Spleen (tissue), 13 donors: ENCODE data around the gene AURKA. TPM values are rescaled to one million over a fixed set of nuclear protein-coding genes. Genes with fewer than 3 reads are reported as not detected.

Experiments
- DNase-seq: peaks from one replicate; pipeline ENCODE4 v3.0.0-alpha.2; 2020
- H3K27ac ChIP-seq, 8 donors: fragments of 200-600 bp; sonication (generic) in 7 of 8; 1 replicate in 4 of 8; 2 replicates in 4 of 8; pipeline versions ENCODE4 v1.5.0 to v1.8.0; 2016 to 2021; ENCODE audit warnings: inconsistent platforms in 4 of 8, mild to moderate bottlenecking in 4 of 8, moderate library complexity in 1 of 8
- H3K27me3 ChIP-seq, 7 donors: fragments of 200-600 bp; sonication (generic) in 6 of 7; replicated peaks in 1 of 7; 1 replicate in 4 of 7; 2 replicates in 3 of 7; pipeline versions ENCODE4 v1.5.0 to v1.8.0; 2016 to 2021; ENCODE audit warnings: inconsistent platforms in 3 of 7, mild to moderate bottlenecking in 1 of 7
- H3K36me3 ChIP-seq, 6 donors: fragments of 200-600 bp; sonication (generic) in 5 of 6; 1 replicate in 4 of 6; 2 replicates in 2 of 6; pipeline versions ENCODE4 v1.5.0 to v1.8.0; 2016 to 2021; ENCODE audit warnings: inconsistent platforms in 2 of 6
- H3K4me1 ChIP-seq, 6 donors: fragments of 200-600 bp; sonication (generic) in 5 of 6; 1 replicate in 3 of 6; 2 replicates in 3 of 6; pipeline versions ENCODE4 v1.5.0 to v1.8.0; 2016 to 2021; ENCODE audit warnings: inconsistent platforms in 3 of 6
- H3K4me3 ChIP-seq, 8 donors: fragments of 200-600 bp; sonication (generic) in 7 of 8; 1 replicate in 4 of 8; 2 replicates in 4 of 8; pipeline versions ENCODE4 v1.5.0 to v1.8.0; 2016 to 2021; ENCODE audit warnings: inconsistent platforms in 4 of 8, mild to moderate bottlenecking in 4 of 8, moderate library complexity in 2 of 8
- H3K9me3 ChIP-seq, 8 donors: fragments of 200-600 bp; sonication (generic) in 7 of 8; 1 replicate in 4 of 8; 2 replicates in 4 of 8; pipeline versions ENCODE4 v1.5.0 to v1.8.0; 2016 to 2021; ENCODE audit warnings: inconsistent platforms in 4 of 8
- POLR2A ChIP-seq, 3 donors: fragments of 450-650 bp; IDR thresholded peaks; one replicate each; pipeline ENCODE4 v1.5.1; 2017; ENCODE audit warnings: antibody characterized with exemption in 3 of 3, mild to moderate bottlenecking in 1 of 3
- POLR2AphosphoS5 ChIP-seq, 3 donors: sonication (generic); formaldehyde crosslinking; IDR thresholded peaks; one replicate each; pipeline ENCODE4 v1.5.1; 2017; ENCODE audit warnings: antibody characterized with exemption in 3 of 3
- WGBS, 5 donors: extraction: QIAGEN DNeasy Blood & Tissue Kit in 3 of 5; methylation state at CpG; one replicate each; pipeline versions ENCODE4 v1.1.5 to v1.1.7; 2013 to 2018; 5-methylcytosine and 5-hydroxymethylcytosine counted together
- intact Hi-C: fragments of 100-400 bp; cut with DNase I; formaldehyde crosslinking; loops from one replicate; pipeline ENCODE4 v1.15.0; 2023; ENCODE audit warnings: low total_unique reads
- long read RNA-seq, 2 donors: transcript quantifications; one replicate each; lab custom pipeline, GENCODE V29; 2026
- polyA plus RNA-seq, 3 donors: library from polyadenylated mRNA; stranded (reverse); fragments of 200-250 nt; gene quantifications; one replicate each; pipeline ENCODE4 v1.2.1, GENCODE V29; 2013
- total RNA-seq, 7 donors: library from RNA; depleted of rRNA in 3 of 7; stranded (reverse); fragments of >200 nt in 3 of 7; fragmentation: NEBNext Ultra II Directional in 4 of 7; extraction: Animal tissue kit (Norgen Biotek cat#: 25700) in 4 of 7; gene quantifications; one replicate each; pipeline versions ENCODE4 v1.1.0 to v1.2.1, GENCODE V29; 2016 to 2021
- TF ChIP-seq, protein P1 (sequence below), 11 experiments: fragments of 200-600 bp in 7 of 11; fragments of 450-650 bp in 4 of 11; sonication (generic) in 4 of 11; IDR thresholded peaks in 8 of 11; conservative IDR thresholded peaks in 3 of 11; 1 replicate in 7 of 11; 2 replicates in 4 of 11; pipeline versions ENCODE4 v1.4.0 to v1.8.0; 2016 to 2021; ENCODE audit warnings: antibody characterized with exemption in 11 of 11, inconsistent platforms in 4 of 11, mild to moderate bottlenecking in 1 of 11
- donor health status: healthy with polysubstance abuse.
- donor health status: DM: no; HTN: no; CAD: no; lungs with moderate emphysema.
- donor health status: DM: no; HTN: no; CAD: no.
- donor health status: Bipolar disorder and iron deficiency.
- donor health status: healthy.
- donor health status: DM: no; HTN: no; CAD: no.
- donor health status: DM: yes; HTN: yes; CAD: no.

Gene AURKA
- total RNA-seq (10 to 100 TPM in 1 of 7 donors, 1 to 10 TPM in 6; 3.0 to 10.0 (median 7.5) TPM), polyA plus RNA-seq (1 to 10 TPM; 1.6 to 7.2 (median 5.1) TPM)
- long read RNA-seq, donor 1, partial matches to known transcripts = 0 of 7 reads
- long read RNA-seq, donor 1, other reads (novel, unspliced or antisense) = 0 of 7 reads
- long read RNA-seq, donor 2, partial matches to known transcripts = 0 of 5 reads
- long read RNA-seq, donor 2, other reads (novel, unspliced or antisense) = 0 of 5 reads

DNA sequence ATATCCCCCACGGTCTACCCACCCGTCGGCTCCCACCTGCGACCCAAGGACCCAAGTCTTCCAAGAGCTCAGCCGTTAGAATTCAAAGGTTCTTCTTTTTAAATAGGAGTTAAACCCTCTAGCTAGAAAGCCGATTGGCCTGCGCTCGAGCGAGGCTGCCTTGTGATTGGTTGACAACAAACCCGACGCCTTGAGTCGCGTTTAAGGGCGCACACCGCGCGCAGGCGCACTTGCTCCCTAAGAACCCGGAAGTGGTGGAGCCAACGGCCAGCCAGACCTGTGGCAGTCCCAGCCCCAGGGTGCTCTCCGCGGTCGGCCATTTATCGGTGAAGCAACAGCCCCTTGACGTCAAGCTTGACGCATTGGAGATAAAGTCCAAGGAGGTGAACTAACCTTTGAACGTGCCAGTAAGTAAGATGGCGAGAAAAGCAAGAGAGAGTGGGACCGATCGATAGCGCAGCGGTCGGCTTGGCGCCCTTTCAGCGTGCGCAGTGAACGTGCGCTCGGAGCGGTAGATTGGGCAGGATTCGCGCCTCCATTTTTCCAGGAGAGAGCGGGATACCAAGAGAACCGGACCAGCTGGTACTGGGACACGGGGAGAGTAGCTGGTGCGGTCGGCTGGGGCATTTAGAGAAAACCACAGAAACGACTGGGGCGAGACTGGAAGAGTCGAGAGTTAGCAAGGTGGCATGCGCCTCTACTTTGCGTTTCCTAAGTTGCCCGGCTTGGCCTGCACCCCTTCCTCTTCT, at the start of gene AURKA, which contains the start of gene CSTF1:
TSS of gene AURKA (minus strand) at position 84 of the 749 bp plus-strand sequence. CDS start 4,018 bp downstream, outside the sequence.
TSS of gene CSTF1 (plus strand) at position 514 of the 749 bp plus-strand sequence. CDS start 2,908 bp downstream, outside the sequence.
- 0 to 1% (median 0%) methylated on average over 53 of the region's 53 CpGs for WGBS, 5 donors
- intact Hi-C loops = no loop called here

DNA sequence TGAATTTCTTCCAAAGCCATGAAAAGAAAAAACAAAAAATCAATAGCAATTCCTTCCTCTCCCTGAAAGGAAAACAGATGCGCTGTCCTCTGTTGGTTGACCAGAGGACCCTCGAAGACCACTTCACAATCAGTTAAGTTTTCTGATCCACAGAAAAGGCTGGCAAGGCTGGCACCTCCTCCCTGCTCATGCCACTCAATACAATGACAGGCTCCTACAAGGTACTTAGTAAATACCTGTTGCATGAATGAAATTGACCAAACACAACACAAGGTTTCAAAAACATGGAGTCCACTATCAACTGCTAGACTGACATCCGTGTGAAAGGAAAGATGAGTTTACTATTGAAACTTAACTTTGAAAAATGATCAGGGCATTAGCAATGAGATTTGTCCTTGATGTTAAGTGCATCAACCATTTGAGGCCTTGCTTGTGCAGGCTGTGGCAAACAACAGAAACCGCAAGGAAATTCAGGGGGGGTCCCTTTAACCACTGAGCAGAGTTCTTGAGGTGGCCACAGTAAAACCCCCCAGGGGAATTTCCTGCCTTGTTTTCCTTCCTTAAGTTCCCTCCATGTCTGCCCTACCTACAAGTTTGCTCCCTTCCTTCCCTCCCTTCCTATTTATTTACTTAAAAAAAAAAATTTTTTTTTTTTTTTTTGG, 48.5 kb upstream of the AURKA start:
- WGBS, 5 donors = 37 to 46% (median 40%) methylated on average over 4 of the region's 4 CpGs
- H3K36me3 ChIP-seq = peaks cover 0 to 14% (median 0%) of the 10 kb centered on the region in 6 donors
- peak overlapping the region in 5 of 8 donors; percentile 44 to 68 (median 58) for H3K27ac ChIP-seq
- H3K4me3 ChIP-seq = no peak overlapping the region
- H3K9me3 ChIP-seq = no peaks in the 10 kb centered on the region
- DNase-seq = no peak
- intact Hi-C loops = no loop called here
- H3K27me3 ChIP-seq = no peaks in the 10 kb centered on the region
- peaks cover 15 to 61% (median 39%) of the 10 kb centered on the region in 6 donors for H3K4me1 ChIP-seq
- TF ChIP-seq POLR2AphosphoS5 (IDR thresholded peaks at IDR 0.05) (peak in 1 of 3 donors; percentile 20), POLR2A (IDR thresholded peaks at IDR 0.05) (no peak)

More for the DNA sequence above, at the start of gene AURKA, which contains the start of gene CSTF1:
- peaks cover 22 to 45% (median 31%) of the 10 kb centered on the region in 6 donors for H3K4me1 ChIP-seq
- peaks cover 0 to 44% (median 22%) of the 10 kb centered on the region in 6 donors for H3K36me3 ChIP-seq
- H3K9me3 ChIP-seq = no peaks in the 10 kb centered on the region
- peak within 1 kb of the TSS; percentile 83 to 95 (median 93) for H3K27ac ChIP-seq
- H3K4me3 ChIP-seq = peak within 1 kb of the TSS; percentile 75 to 92 (median 82)
- H3K27me3 ChIP-seq = no peaks in the 10 kb centered on the region
- peak; percentile 92 to 94 (median 94) for TF ChIP-seq POLR2AphosphoS5 (IDR thresholded peaks at IDR 0.05)
- TF ChIP-seq, protein P1, sequence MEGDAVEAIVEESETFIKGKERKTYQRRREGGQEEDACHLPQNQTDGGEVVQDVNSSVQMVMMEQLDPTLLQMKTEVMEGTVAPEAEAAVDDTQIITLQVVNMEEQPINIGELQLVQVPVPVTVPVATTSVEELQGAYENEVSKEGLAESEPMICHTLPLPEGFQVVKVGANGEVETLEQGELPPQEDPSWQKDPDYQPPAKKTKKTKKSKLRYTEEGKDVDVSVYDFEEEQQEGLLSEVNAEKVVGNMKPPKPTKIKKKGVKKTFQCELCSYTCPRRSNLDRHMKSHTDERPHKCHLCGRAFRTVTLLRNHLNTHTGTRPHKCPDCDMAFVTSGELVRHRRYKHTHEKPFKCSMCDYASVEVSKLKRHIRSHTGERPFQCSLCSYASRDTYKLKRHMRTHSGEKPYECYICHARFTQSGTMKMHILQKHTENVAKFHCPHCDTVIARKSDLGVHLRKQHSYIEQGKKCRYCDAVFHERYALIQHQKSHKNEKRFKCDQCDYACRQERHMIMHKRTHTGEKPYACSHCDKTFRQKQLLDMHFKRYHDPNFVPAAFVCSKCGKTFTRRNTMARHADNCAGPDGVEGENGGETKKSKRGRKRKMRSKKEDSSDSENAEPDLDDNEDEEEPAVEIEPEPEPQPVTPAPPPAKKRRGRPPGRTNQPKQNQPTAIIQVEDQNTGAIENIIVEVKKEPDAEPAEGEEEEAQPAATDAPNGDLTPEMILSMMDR (IDR thresholded peaks at IDR 0.05 in 8 of 11, conservative IDR thresholded peaks at IDR 0.05 in 3 of 11) = peak in 1 of 11 experiments; percentile 22
- TF ChIP-seq POLR2A (IDR thresholded peaks at IDR 0.05) = peak in 1 of 3 donors; percentile 40
- peak; percentile 100 for DNase-seq

DNA sequence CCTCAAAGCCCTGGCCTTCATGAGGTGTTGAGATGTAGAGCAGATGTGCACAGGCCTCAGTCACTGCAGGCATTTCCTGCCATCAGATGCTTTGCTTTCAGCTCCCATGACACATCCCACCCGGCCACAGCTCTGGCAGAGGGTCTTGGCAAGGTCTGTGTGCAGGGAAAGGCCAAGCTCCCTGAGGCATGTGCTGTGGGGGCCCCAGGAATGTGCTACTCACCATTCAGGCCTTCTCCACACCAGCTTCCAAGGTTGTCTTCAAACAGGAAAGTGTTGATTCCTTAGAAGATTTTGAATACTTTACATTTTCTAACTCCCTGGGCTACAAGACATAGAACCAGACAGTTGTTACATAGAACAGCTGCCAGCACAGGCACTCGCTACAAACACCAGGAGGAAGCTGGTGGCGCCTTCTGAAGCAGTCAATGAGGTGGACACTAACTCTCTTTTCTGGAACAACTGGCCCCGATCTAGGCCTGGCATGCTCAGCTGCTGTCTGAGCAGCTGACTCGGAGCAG, 47.8 kb upstream of the AURKA start:
- no peak for DNase-seq
- peak overlapping the region in 6 of 8 donors; percentile 24 to 68 (median 56) for H3K27ac ChIP-seq
- intact Hi-C loops = no loop called here
- H3K36me3 ChIP-seq = peaks cover 0 to 14% (median 0%) of the 10 kb centered on the region in 6 donors
- no peaks in the 10 kb centered on the region for H3K9me3 ChIP-seq
- H3K27me3 ChIP-seq = no peaks in the 10 kb centered on the region
- WGBS, 5 donors = 28 to 49% (median 34%) methylated on average over 5 of the region's 5 CpGs
- peaks cover 15 to 66% (median 40%) of the 10 kb centered on the region in 6 donors for H3K4me1 ChIP-seq
- H3K4me3 ChIP-seq = no peak overlapping the region
- TF ChIP-seq POLR2A (IDR thresholded peaks at IDR 0.05) (no peak), POLR2AphosphoS5 (IDR thresholded peaks at IDR 0.05) (peak in 1 of 3 donors; percentile 14)

- TF ChIP-seq POLR2A (IDR thresholded peaks at IDR 0.05) (no peak), POLR2AphosphoS5 (IDR thresholded peaks at IDR 0.05) (no peak)
- TF ChIP-seq, protein P1 (IDR thresholded peaks at IDR 0.05 in 8 of 11, conservative IDR thresholded peaks at IDR 0.05 in 3 of 11) = no peak
- intact Hi-C loops = no loop called here
- 91 to 95% (median 94%) methylated on average over 4 of the region's 4 CpGs for WGBS, 5 donors
- H3K27ac ChIP-seq = peak overlapping the region in 1 of 8 donors; percentile 2
- no peaks in the 10 kb centered on the region for H3K27me3 ChIP-seq
- no peaks in the 10 kb centered on the region for H3K9me3 ChIP-seq
- DNase-seq = no peak
- H3K4me3 ChIP-seq = no peak overlapping the region
- peaks cover 15 to 70% (median 39%) of the 10 kb centered on the region in 6 donors for H3K4me1 ChIP-seq
- H3K36me3 ChIP-seq = peaks cover 0 to 14% (median 0%) of the 10 kb centered on the region in 6 donors
Measured at GRCh38 chr20:56438284-56438683, 46.3 kb upstream of the AURKA start.
